Measurements from ENCODE around the gene KIF25.

KIF25 gene

GRCh38 chr6:168020242-168020641 lies 22.8 kb downstream of the KIF25 start:
- no peak for DNase-seq

- DNase-seq: no peak
Measured at GRCh38 chr6:168021581-168021980, 24.1 kb downstream of the KIF25 start.

- DNase-seq: no peak
Measured at GRCh38 chr6:168022488-168023321, 25.2 kb downstream of the KIF25 start.

- no peak for DNase-seq
Measured at GRCh38 chr6:168024951-168025510, 27.6 kb downstream of the KIF25 start.

- DNase-seq: no peak
Measured at GRCh38 chr6:168025831-168026710, 28.6 kb downstream of the KIF25 start.

GRCh38 chr6:168026925-168027324 lies 29.5 kb downstream of the KIF25 start:
- no peak for DNase-seq

GRCh38 chr6:168027521-168027920 lies 30.1 kb downstream of the KIF25 start:
- DNase-seq: no peak

GRCh38 chr6:168028181-168028580 lies 30.7 kb downstream of the KIF25 start:
- no peak for DNase-seq

- no peak for DNase-seq
Measured at GRCh38 chr6:168029459-168030217, 32.2 kb downstream of the KIF25 start.

- no peak for DNase-seq
Measured at GRCh38 chr6:168030218-168030746, 32.8 kb downstream of the KIF25 start.

- no peak for DNase-seq
Measured at GRCh38 chr6:168030908-168031307, 33.4 kb downstream of the KIF25 start.

- no peak for DNase-seq
Measured at GRCh38 chr6:168031411-168031971, 34.0 kb downstream of the KIF25 start.

GRCh38 chr6:168032005-168032760 lies 34.7 kb downstream of the KIF25 start:
- DNase-seq: no peak

GRCh38 chr6:168033791-168034190 lies 36.3 kb downstream of the KIF25 start:
- DNase-seq: no peak

GRCh38 chr6:168034537-168034936 lies 37.1 kb downstream of the KIF25 start:
- DNase-seq: no peak

GRCh38 chr6:168035098-168035660 lies 37.7 kb downstream of the KIF25 start:
- peak; percentile 58 for DNase-seq

- peak; percentile 66 for DNase-seq
Measured at GRCh38 chr6:168035661-168036545, 38.4 kb downstream of the KIF25 start.

- no peak for DNase-seq
Measured at GRCh38 chr6:168037242-168037641, 39.8 kb downstream of the KIF25 start.

- DNase-seq: no peak
Measured at GRCh38 chr6:168037856-168038255, 40.4 kb downstream of the KIF25 start.

- no peak for DNase-seq
Measured at GRCh38 chr6:168038576-168039140, 41.2 kb downstream of the KIF25 start.
